WERI-Rb-1 (cell line): ENCODE measurements around the gene MUC2.

ENCODE experiments used
- DNase-seq: peaks from one replicate; pipeline ENCODE4 v3.0.0-alpha.2; 2020
- H3K27ac ChIP-seq: fragments of 250-450 bp; sonication (Bioruptor Pico); 2 replicates; pipeline ENCODE4 v1.5.1; 2020; ENCODE audit warnings: mild to moderate bottlenecking, moderate library complexity
- H3K27me3 ChIP-seq: fragments of 250-450 bp; sonication (Bioruptor Pico); 2 replicates; pipeline ENCODE4 v1.5.1; 2021; ENCODE audit warnings: mild to moderate bottlenecking, low read depth, moderate library complexity; ENCODE audit not compliant: insufficient read depth, severe bottlenecking
- H3K36me3 ChIP-seq: fragments of 250-450 bp; sonication (Bioruptor Pico); 2 replicates; pipeline ENCODE4 v1.5.1; 2020; ENCODE audit warnings: mild to moderate bottlenecking, moderate library complexity
- H3K4me3 ChIP-seq: 2 replicates; pipeline ENCODE4 v1.5.1; 2011; ENCODE audit warnings: low read depth, mild to moderate bottlenecking, control low read depth, low read length
- H3K9me3 ChIP-seq: fragments of 250-450 bp; sonication (Bioruptor Pico); 2 replicates; pipeline ENCODE4 v1.5.1; 2021; ENCODE audit warnings: mild to moderate bottlenecking, moderate library complexity; ENCODE audit not compliant: severe bottlenecking
- CTCF ChIP-seq: IDR thresholded peaks from 2 replicates; pipeline ENCODE4 v1.5.1; 2011; ENCODE audit warnings: low read depth, mild to moderate bottlenecking, control low read depth, inconsistent platforms, low read length

MUC2 gene

DNA sequence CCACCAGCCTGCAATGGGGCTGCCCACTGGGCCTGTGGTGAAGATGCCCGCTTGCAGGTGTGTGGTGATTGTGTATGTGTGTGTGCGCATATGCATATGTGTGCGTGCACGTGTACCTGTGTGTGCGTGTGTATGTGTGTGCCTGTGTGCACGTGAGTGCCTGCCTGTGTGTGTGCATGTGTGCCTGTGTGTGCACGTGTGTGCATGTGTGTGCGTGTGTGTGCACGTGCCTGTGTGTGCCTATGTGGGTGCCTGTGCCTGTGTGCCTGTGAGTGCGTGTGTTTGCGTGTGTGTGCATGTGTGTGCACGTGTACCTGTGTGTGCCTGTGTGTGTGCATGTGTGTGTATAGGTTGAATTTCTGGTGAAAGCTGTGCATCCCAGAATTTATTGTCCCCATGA is 35.8 kb upstream of the MUC2 start:
- no peaks in the 10 kb centered on the region for H3K27me3 ChIP-seq
- no peak for TF ChIP-seq CTCF
- H3K27ac ChIP-seq = no peak overlapping the region
- H3K36me3 ChIP-seq = no peaks in the 10 kb centered on the region
- DNase-seq = no peak
- no peaks in the 10 kb centered on the region for H3K9me3 ChIP-seq
- no peak overlapping the region for H3K4me3 ChIP-seq

GRCh38 chr11:1039481-1040427 is 34.9 kb upstream of the MUC2 start:
- no peaks in the 10 kb centered on the region for H3K9me3 ChIP-seq
- no peaks in the 10 kb centered on the region for H3K36me3 ChIP-seq
- TF ChIP-seq CTCF = no peak
- H3K27ac ChIP-seq = no peak overlapping the region
- no peaks in the 10 kb centered on the region for H3K27me3 ChIP-seq
- H3K4me3 ChIP-seq = no peak overlapping the region
- no peak for DNase-seq

DNA sequence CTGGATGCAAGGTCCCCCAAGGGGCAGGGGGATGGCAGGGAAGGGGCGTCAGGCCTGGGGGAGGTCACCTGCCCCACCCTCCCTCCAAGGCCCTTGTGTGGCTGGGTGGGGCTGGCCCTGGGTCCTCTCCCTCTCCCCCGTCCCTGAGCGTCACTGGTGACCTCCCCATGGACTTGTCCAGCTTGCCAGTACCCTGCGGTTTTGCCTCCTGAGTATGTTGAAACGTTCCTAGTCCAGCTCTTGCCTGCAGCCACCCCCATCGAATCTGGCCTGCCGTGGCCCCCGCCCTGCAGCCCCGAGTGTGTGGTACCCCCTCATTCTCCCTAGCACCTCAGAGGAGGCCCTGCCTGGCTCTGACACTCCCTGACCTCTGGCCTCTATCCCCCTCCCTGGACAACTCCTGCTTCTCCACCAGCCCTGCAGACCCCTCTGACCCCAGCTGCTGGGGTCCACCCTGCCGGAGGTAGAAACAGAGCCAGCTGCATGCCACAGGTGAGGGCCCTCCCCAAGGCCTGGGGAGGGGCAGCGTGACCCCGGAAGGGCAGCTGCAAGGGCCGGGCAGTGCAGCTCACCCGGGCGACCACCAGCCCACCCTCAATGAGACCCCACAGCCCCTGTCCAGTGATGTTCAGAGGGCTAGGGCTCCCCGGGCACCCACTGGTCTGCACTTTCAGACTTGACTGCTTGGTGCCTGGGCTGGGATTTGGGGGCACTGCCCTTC is 34.1 kb upstream of the MUC2 start:
- Histone ChIP-seq H3K27ac (no peak overlapping the region), H3K4me3 (no peak overlapping the region), H3K9me3 (no peaks in the 10 kb centered on the region), H3K36me3 (no peaks in the 10 kb centered on the region), H3K27me3 (no peaks in the 10 kb centered on the region)
- DNase-seq = no peak
- no peak for TF ChIP-seq CTCF

DNA sequence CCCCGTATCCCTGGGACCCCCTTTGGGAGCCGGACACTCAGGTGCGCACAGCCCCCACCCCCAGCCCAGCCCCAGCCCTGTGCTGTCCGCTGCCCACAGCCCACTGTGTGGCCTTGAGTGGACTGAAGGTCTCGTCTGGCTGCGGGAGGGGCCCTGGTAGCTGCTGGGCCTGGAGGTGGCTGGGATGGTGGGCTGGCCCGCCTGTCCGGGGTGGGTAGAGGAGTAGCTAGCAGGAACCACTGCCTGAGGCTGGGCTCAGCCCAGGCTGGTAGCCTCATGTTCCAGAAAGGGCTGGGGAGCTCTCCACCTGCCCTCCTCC is 33.6 kb upstream of the MUC2 start:
- no peak for TF ChIP-seq CTCF
- Histone ChIP-seq H3K27ac (no peak overlapping the region), H3K36me3 (no peaks in the 10 kb centered on the region), H3K27me3 (no peaks in the 10 kb centered on the region), H3K4me3 (no peak overlapping the region), H3K9me3 (no peaks in the 10 kb centered on the region)
- no peak for DNase-seq

GRCh38 chr11:1041471-1041870 is 33.2 kb upstream of the MUC2 start:
- Histone ChIP-seq H3K4me3 (no peak overlapping the region), H3K9me3 (no peaks in the 10 kb centered on the region), H3K27me3 (no peaks in the 10 kb centered on the region), H3K36me3 (no peaks in the 10 kb centered on the region), H3K27ac (no peak overlapping the region)
- DNase-seq = no peak
- no peak for TF ChIP-seq CTCF
